K562 (cell line): ENCODE results near the gene CUL9. TPM values are rescaled to one million over a fixed set of nuclear protein-coding genes. Genes with fewer than 3 reads are reported as not detected.

Experiments
- DIDO1 ChIP-seq: fragments of 450-650 bp; IDR thresholded peaks from 2 replicates; pipeline ENCODE4 v1.6.1; 2016; ENCODE audit warnings: low read depth, missing biosample characterization, missing genetic modification characterization
- ETS1 ChIP-seq: conservative IDR thresholded peaks from 2 replicates; pipeline ENCODE4 v1.6.1; 2011; ENCODE audit warnings: low read depth, mild to moderate bottlenecking, low read length; ENCODE audit not compliant: control insufficient read depth
- FOXA3 ChIP-seq, 2 experiments: fragments of 450-650 bp in 1 of 2; sonication (generic) in 1 of 2; formaldehyde crosslinking; IDR thresholded peaks in 1 of 2; conservative IDR thresholded peaks in 1 of 2; 2 replicates each; pipeline versions ENCODE4 v1.4.0 to v1.8.0; 2020 to 2022; ENCODE audit warnings: mild to moderate bottlenecking in 2 of 2, missing genetic modification reagents in 1 of 2
- FOXK2 ChIP-seq, 2 experiments: fragments of 450-650 bp; IDR thresholded peaks in 1 of 2; conservative IDR thresholded peaks in 1 of 2; 2 replicates each; pipeline ENCODE4 v1.6.1; 2016; ENCODE audit warnings: low read depth in 2 of 2, mild to moderate bottlenecking in 1 of 2
- HBP1 ChIP-seq: fragments of 450-650 bp; formaldehyde crosslinking; IDR thresholded peaks from 2 replicates; pipeline ENCODE4 v1.4.0; 2022; ENCODE audit warnings: missing genetic modification characterization
- KDM5B ChIP-seq: fragments of 200-600 bp; sonication (generic); IDR thresholded peaks from 2 replicates; pipeline ENCODE4 v1.6.1; 2012; ENCODE audit warnings: low read depth, mild to moderate bottlenecking, moderate library complexity, low read length, control low read depth, inconsistent platforms; ENCODE audit not compliant: insufficient replicate concordance
- MAX ChIP-seq: sonication (generic); formaldehyde crosslinking; IDR thresholded peaks from 2 replicates; pipeline ENCODE4 v1.9.0; 2022; ENCODE audit warnings: mild to moderate bottlenecking, missing genetic modification reagents
- MAZ ChIP-seq, 2 experiments: fragments of 450-650 bp in 1 of 2; sonication (generic) in 1 of 2; formaldehyde crosslinking; IDR thresholded peaks in 1 of 2; conservative IDR thresholded peaks in 1 of 2; 2 replicates each; pipeline versions ENCODE4 v1.4.0 to v1.5.0; 2020; ENCODE audit warnings: mild to moderate bottlenecking in 1 of 2, missing genetic modification reagents in 1 of 2
- MCM2 ChIP-seq: fragments of 450-650 bp; IDR thresholded peaks from 2 replicates; pipeline ENCODE4 v1.6.1; 2017; ENCODE audit warnings: low read depth, mild to moderate bottlenecking
- MECOM ChIP-seq: fragments of 250-450 bp; sonication (Bioruptor Pico); IDR thresholded peaks from 2 replicates; pipeline ENCODE4 v1.8.0; 2022; ENCODE audit warnings: inconsistent platforms
- MTA2 ChIP-seq: fragments of 450-650 bp; IDR thresholded peaks from 2 replicates; pipeline ENCODE4 v1.6.1; 2016; ENCODE audit warnings: low read depth
- MTA3 ChIP-seq: fragments of 450-650 bp; formaldehyde crosslinking; IDR thresholded peaks from 2 replicates; pipeline ENCODE4 v1.6.1; 2017; ENCODE audit warnings: mild to moderate bottlenecking, borderline replicate concordance
- NFIC ChIP-seq: fragments of 450-650 bp; IDR thresholded peaks from 2 replicates; pipeline ENCODE4 v1.6.1; 2017; ENCODE audit warnings: mild to moderate bottlenecking, inconsistent platforms
- NFRKB ChIP-seq: fragments of 450-650 bp; IDR thresholded peaks from 2 replicates; pipeline ENCODE4 v1.6.1; 2016; ENCODE audit warnings: low read depth
- NR3C1 ChIP-seq: sonication (generic); formaldehyde crosslinking; IDR thresholded peaks from 2 replicates; pipeline ENCODE4 v1.8.1; 2022; ENCODE audit warnings: missing genetic modification reagents
- POLR2AphosphoS5 ChIP-seq: IDR thresholded peaks from 2 replicates; pipeline ENCODE4 v1.6.1; 2011; ENCODE audit warnings: mild to moderate bottlenecking, low read depth, low read length, moderate library complexity; ENCODE audit not compliant: control insufficient read depth, insufficient read depth
- RBBP5 ChIP-seq: fragments of 200-600 bp; sonication (generic); IDR thresholded peaks from 2 replicates; pipeline ENCODE4 v1.6.1; 2012; ENCODE audit warnings: borderline replicate concordance, mild to moderate bottlenecking, low read length, control low read depth, inconsistent platforms; ENCODE audit not compliant: insufficient read depth, poor library complexity, severe bottlenecking
- SAFB ChIP-seq: fragments of 200-400 bp; formaldehyde crosslinking; IDR thresholded peaks from 2 replicates; pipeline ENCODE4 v1.6.1; 2017; ENCODE audit warnings: low read depth, low read length, borderline replicate concordance
- THRAP3 ChIP-seq: fragments of 450-650 bp; IDR thresholded peaks from 2 replicates; pipeline ENCODE4 v1.6.1; 2016; ENCODE audit warnings: mild to moderate bottlenecking, inconsistent platforms, borderline replicate concordance
- ZBTB2 ChIP-seq: fragments of 450-650 bp; IDR thresholded peaks from 2 replicates; pipeline ENCODE4 v1.6.1; 2016; ENCODE audit warnings: antibody characterized with exemption
- ZNF785 ChIP-seq: fragments of 250-450 bp; sonication (Bioruptor Pico); IDR thresholded peaks from 2 replicates; pipeline ENCODE4 v1.4.0; 2020; ENCODE audit warnings: mild to moderate bottlenecking
- polyA plus RNA-seq, 8 experiments: library from polyadenylated mRNA; depleted of rRNA in 4 of 8; stranded (reverse) in 5 of 8; unstranded in 3 of 8; fragments of >200 nt; fragmentation: Nextera tagmentation in 2 of 8; fragmentation: Illumina TruSeq in 1 of 8; extraction: Ambion mirVana in 2 of 8; extraction: Trizol in 1 of 8; gene quantifications; 2 replicates each; pipeline versions ENCODE4 v1.2.1 to v1.2.3, GENCODE V29; 2011 to 2014; ENCODE audit warnings: inconsistent platforms in 1 of 8, missing spikeins in 1 of 8
- total RNA-seq, 7 experiments: library from RNA; depleted of rRNA in 6 of 7; stranded (reverse); fragments of >200 nt in 6 of 7; fragmentation: Illumina TruSeq in 2 of 7; extraction: Trizol in 2 of 7; gene quantifications; 2 replicates each; pipeline versions ENCODE4 v1.2.1 to v1.2.3, GENCODE V29; 2011 to 2021; ENCODE audit warnings: low replicate concordance in 1 of 7

Gene CUL9
- total and polyA plus RNA-seq, 9 of the 15 experiments (the other 6 are each of a cell fraction or from before 2014, with no cell fraction given), result 0.50 to 20.7 (median 6.6) TPM

- peak; percentile 21 to 58; a peak in 2 of 4 replicates for TF ChIP-seq FOXK2 (conservative IDR thresholded peaks at IDR 0.05 in 1 of 2, IDR thresholded peaks at IDR 0.05 in 1 of 2; ENCODE audit: low read depth in 2 of 2)
- TF ChIP-seq ETS1, result peak; percentile 75; the same call in 1 of the 2 replicates
- TF ChIP-seq MTA2, result no peak
- peak; percentile 79 for TF ChIP-seq NFIC
- TF ChIP-seq ZBTB2, result peak; percentile 65; the same call in 1 of the 2 replicates
- peak; percentile 88 for TF ChIP-seq RBBP5
- no peak for TF ChIP-seq ZNF785 (CRISPR knock-in tag)
- peak; percentile 78 to 95 for TF ChIP-seq MAZ (CRISPR knock-in tag; conservative IDR thresholded peaks at IDR 0.05 in 1 of 2, IDR thresholded peaks at IDR 0.05 in 1 of 2)
- TF ChIP-seq MCM2, result no peak
- peak; percentile 77 for TF ChIP-seq POLR2AphosphoS5
- TF ChIP-seq THRAP3, result 0 out of 2 replicates have a peak, but pooled peaks have one; percentile 79
- peak; percentile 14 to 85; a peak in 2 of 4 replicates for TF ChIP-seq FOXA3 (CRISPR knock-in tag; conservative IDR thresholded peaks at IDR 0.05 in 1 of 2, IDR thresholded peaks at IDR 0.05 in 1 of 2)
- TF ChIP-seq MAX, result peak; percentile 99
- peak; percentile 44; the same call in 1 of the 2 replicates for TF ChIP-seq NFRKB
- no peak for TF ChIP-seq MECOM (CRISPR knock-in tag)
- peak; percentile 80; the same call in 1 of the 2 replicates for TF ChIP-seq NR3C1 (CRISPR knock-in tag)
- peak; percentile 70; the same call in 1 of the 2 replicates for TF ChIP-seq HBP1 (CRISPR knock-in tag)
- TF ChIP-seq SAFB, result peak; percentile 98
- peak; percentile 67; the same call in 1 of the 2 replicates for TF ChIP-seq DIDO1 (tag)
- peak; percentile 99 for TF ChIP-seq MTA3
- peak; percentile 64 for TF ChIP-seq KDM5B
These were observed at the start of gene CUL9 (continued) for GRCh38 chr6:43181942-43182860.
